ENCODE results near the gene HNRNPR. TPM values are rescaled to one million over a fixed set of nuclear protein-coding genes. Genes with fewer than 3 reads are reported as not detected.
"Not testable (repeated sequence)": the region's sequence is repeated elsewhere in the genome, so short reads cannot be mapped to it uniquely, and the experiment has no call there.

Gene HNRNPR
- total and polyA plus RNA-seq, 2 donors (not counting 3 experiments of a cell fraction or from before 2014, with no cell fraction given), result 111 to 171 TPM

- H3K9me1 ChIP-seq (replicated peaks; ENCODE audit: control insufficient read depth, extremely low read depth, insufficient read depth, low read length); H3K4me2 ChIP-seq (ENCODE audit: insufficient read depth, low read length); intact Hi-C loops (cut with micrococcal nuclease); H3K4me1 ChIP-seq (ENCODE audit: control insufficient read depth, extremely low read depth, insufficient read depth, low read length); CTCF ChIA-PET; H3K36me3 ChIP-seq (ENCODE audit: control insufficient read depth in 2 of 2, extremely low read depth in 1 of 2, insufficient read depth in 2 of 2, low read length in 2 of 2); H3K27me3 ChIP-seq (ENCODE audit: control insufficient read depth in 2 of 2, insufficient read depth in 2 of 2, low read length in 2 of 2); H3K79me2 ChIP-seq (ENCODE audit: control insufficient read depth, insufficient read depth, low read length); H4K20me1 ChIP-seq (replicated peaks; ENCODE audit: control insufficient read depth, extremely low read depth, insufficient read depth, low read length); BruUV-seq (replicated peaks); H2AFZ ChIP-seq (ENCODE audit: low read depth, low read length); H3K9ac ChIP-seq (replicated peaks; ENCODE audit: extremely low read depth, insufficient read depth, low read length); POLR2A ChIA-PET; dilution Hi-C loops (cut with MboI; ENCODE audit: extremely low pct_ligation_motif_present, low sequenced_read_pairs); FAIRE-seq; H3K27ac ChIP-seq (ENCODE audit: insufficient read depth, low read depth, low read length); DNase-seq (ENCODE audit: low read depth, low spot score); H3K9me3 ChIP-seq (replicated peaks; ENCODE audit: control insufficient read depth, insufficient read depth, low read length); H3K4me3 ChIP-seq (replicated peaks in 1 of 3; ENCODE audit: insufficient read depth in 1 of 3, low read depth in 1 of 3, low read length in 3 of 3): not testable (repeated sequence)
These were observed 86.7 kb downstream of the HNRNPR start for GRCh38 chr1:23257371-23257770.

Other genes starting within 250 kb of the HNRNPR start
- gene LUZP1, start 175.4 kb downstream of the HNRNPR start, total RNA-seq, result 82.4 and 92.3 TPM in 2 replicates
- 24.0 and 26.3 TPM in 2 replicates for gene LUZP1, start 175.4 kb downstream of the HNRNPR start, polyA plus RNA-seq
- gene HTR1D, start 126.8 kb downstream of the HNRNPR start, total RNA-seq, result 1.5 and 2.2 TPM in 2 replicates
- 1.9 TPM in 2 replicates for gene HTR1D, start 126.8 kb downstream of the HNRNPR start, polyA plus RNA-seq
- 12.5 and 14.0 TPM in 2 replicates for gene ZNF436, start 25.6 kb upstream of the HNRNPR start, total RNA-seq
- gene ZNF436, start 25.6 kb upstream of the HNRNPR start, polyA plus RNA-seq, result 5.7 and 6.5 TPM in 2 replicates
- 3.4 and 3.7 TPM in 2 replicates for gene TCEA3, start 80.5 kb upstream of the HNRNPR start, total RNA-seq
- gene TCEA3, start 80.5 kb upstream of the HNRNPR start, polyA plus RNA-seq, result 0.75 and 1.5 TPM in 2 replicates
- 14.2 and 15.5 TPM in 2 replicates for gene ASAP3, start 139.9 kb upstream of the HNRNPR start, total RNA-seq
- 12.5 and 14.8 TPM in 2 replicates for gene ASAP3, start 139.9 kb upstream of the HNRNPR start, polyA plus RNA-seq
- gene E2F2, start 186.9 kb upstream of the HNRNPR start, total RNA-seq, result 5.0 and 5.6 TPM in 2 replicates
- gene E2F2, start 186.9 kb upstream of the HNRNPR start, polyA plus RNA-seq, result 0.83 and 1.1 TPM in 2 replicates
- 277 and 310 TPM in 2 replicates for gene ID3, start 215.2 kb upstream of the HNRNPR start, total RNA-seq
- 783 and 971 TPM in 2 replicates for gene ID3, start 215.2 kb upstream of the HNRNPR start, polyA plus RNA-seq

Data from endothelial cell of umbilical vein (primary cell).